Aorta (tissue), 5 donors: Measurements from ENCODE around the gene SPRED2. TPM values are rescaled to one million over a fixed set of nuclear protein-coding genes. Genes with fewer than 3 reads are reported as not detected.
"Not testable (repeated sequence)": the region's sequence is repeated elsewhere in the genome, so short reads cannot be mapped to it uniquely, and the experiment has no call there.

Experiments
- ATAC-seq: fragments of 200-7000 bp; cut with Tn5 transposase; one replicate; pipeline ENCODE4 v1.9.1; 2022; ENCODE audit warnings: moderate library complexity; ENCODE audit not compliant: low FRiP score
- DNase-seq, 2 donors: peaks; one replicate each; pipeline ENCODE4 v3.0.0-alpha.2; 2020
- H3K27ac ChIP-seq, 2 donors: one replicate each; pipeline ENCODE4 v1.5.1; 2013; ENCODE audit warnings: low read length in 2 of 2, mild to moderate bottlenecking in 2 of 2, moderate library complexity in 2 of 2, control low read depth in 1 of 2, inconsistent platforms in 1 of 2, low read depth in 1 of 2
- H3K27me3 ChIP-seq, 2 donors: one replicate each; pipeline ENCODE4 v1.6.1; 2013; ENCODE audit warnings: control low read depth in 1 of 2, low read length in 1 of 2, mild to moderate bottlenecking in 1 of 2, moderate library complexity in 1 of 2; ENCODE audit not compliant: insufficient read depth in 2 of 2, control insufficient read depth in 1 of 2
- H3K36me3 ChIP-seq, 2 donors: one replicate each; pipeline ENCODE4 v1.6.1; 2013; ENCODE audit warnings: control low read depth in 1 of 2, low read length in 1 of 2, mild to moderate bottlenecking in 1 of 2; ENCODE audit not compliant: insufficient read depth in 2 of 2, control insufficient read depth in 1 of 2
- H3K4me1 ChIP-seq, 2 donors: one replicate each; pipeline ENCODE4 v1.6.1; 2013; ENCODE audit warnings: low read length in 2 of 2, control low read depth in 1 of 2, mild to moderate bottlenecking in 1 of 2, moderate library complexity in 1 of 2; ENCODE audit not compliant: insufficient read depth in 2 of 2, control insufficient read depth in 1 of 2
- H3K4me3 ChIP-seq, 2 donors: one replicate each; pipeline ENCODE4 v1.5.1; 2013; ENCODE audit warnings: low read length in 2 of 2, control low read depth in 1 of 2, mild to moderate bottlenecking in 1 of 2
- H3K9me3 ChIP-seq: one replicate; pipeline ENCODE4 v1.6.1; 2013; ENCODE audit warnings: mild to moderate bottlenecking, low read length; ENCODE audit not compliant: control insufficient read depth
- WGBS, 2 donors: extraction: QIAGEN DNeasy Blood & Tissue Kit; methylation state at CpG; one replicate each; pipeline ENCODE4 v1.1.7; 2013; 5-methylcytosine and 5-hydroxymethylcytosine counted together
- intact Hi-C, 2 donors: fragments of 100-400 bp; cut with DNase I; formaldehyde crosslinking; loops; one replicate each; pipeline versions ENCODE4 v1.14.2 to v1.15.0; 2022
- polyA plus RNA-seq, 2 donors: library from polyadenylated mRNA; stranded (reverse); fragments of 200-250 nt; gene quantifications; one replicate each; pipeline ENCODE4 v1.2.3, GENCODE V29; 2013
- total RNA-seq, 2 donors: library from RNA; stranded (reverse); fragmentation: NEBNext Ultra II Directional; extraction: Animal tissue kit (Norgen Biotek cat#: 25700); gene quantifications; one replicate each; pipeline ENCODE4 v1.2.1, GENCODE V29; 2021
- donor health status: healthy with polysubstance abuse.
- donor health status: Bipolar disorder and iron deficiency.
- donor health status: DM: no; HTN: no; CAD: no.
- donor health status: DM: no; HTN: no; CAD: no.
- donor health status: DM: yes; HTN: yes; CAD: no.

The SPRED2 gene
- total and polyA plus RNA-seq, 4 donors, result 9.9 to 38.3 (median 28.1) TPM

- Histone ChIP-seq H3K4me1 (peaks cover 1% of the 10 kb centered on the region in 2 donors), H3K36me3 (no peaks in the 10 kb centered on the region), H3K9me3 (no peaks in the 10 kb centered on the region), H3K27ac (no peak overlapping the region), H3K4me3 (no peak overlapping the region), H3K27me3 (no peaks in the 10 kb centered on the region)
- ATAC-seq (no peak), DNase-seq (no peak)
- WGBS, 2 donors, result 84 to 86% methylated on average over 15 of the region's 15 CpGs
- intact Hi-C loops, result no loop called here
Observed at GRCh38 chr2:65344689-65345088, 87.7 kb downstream of the SPRED2 start.

- Histone ChIP-seq H3K4me3 (no peak overlapping the region), H3K9me3 (no peaks in the 10 kb centered on the region), H3K36me3 (no peaks in the 10 kb centered on the region), H3K4me1 (no peaks in the 10 kb centered on the region), H3K27me3 (no peaks in the 10 kb centered on the region), H3K27ac (no peak overlapping the region)
- ATAC-seq (no peak), DNase-seq (no peak)
- WGBS, 2 donors, result 93% methylated on average over 4 of the region's 4 CpGs
- intact Hi-C loops, result no loop called here
Observed at GRCh38 chr2:65344182-65344581, 88.2 kb downstream of the SPRED2 start.

- DNase-seq, result no peak
- Histone ChIP-seq H3K9me3 (no peaks in the 10 kb centered on the region), H3K4me3 (no peak overlapping the region), H3K36me3 (no peaks in the 10 kb centered on the region), H3K27ac (no peak overlapping the region), H3K27me3 (no peaks in the 10 kb centered on the region), H3K4me1 (no peaks in the 10 kb centered on the region)
- intact Hi-C loops, result no loop called here
- ATAC-seq, result no peak
Observed at GRCh38 chr2:65343386-65343785, 89.0 kb downstream of the SPRED2 start.

- intact Hi-C loops, result no loop called here
- Histone ChIP-seq H3K27ac (no peak overlapping the region), H3K9me3 (no peaks in the 10 kb centered on the region), H3K4me1 (no peaks in the 10 kb centered on the region), H3K27me3 (no peaks in the 10 kb centered on the region), H3K4me3 (no peak overlapping the region), H3K36me3 (no peaks in the 10 kb centered on the region)
- ATAC-seq, result no peak
- DNase-seq, result no peak
- WGBS, 2 donors, result 89 to 90% methylated on average over 9 of the region's 9 CpGs
Observed at GRCh38 chr2:65340898-65341681, 91.3 kb downstream of the SPRED2 start.

- Histone ChIP-seq H3K4me3 (no peak overlapping the region), H3K36me3 (peaks cover 0 to 1% of the 10 kb centered on the region in 2 donors), H3K27me3 (no peaks in the 10 kb centered on the region), H3K9me3 (no peaks in the 10 kb centered on the region), H3K27ac (no peak overlapping the region), H3K4me1 (no peaks in the 10 kb centered on the region)
- ATAC-seq (no peak), DNase-seq (no peak)
- intact Hi-C loops, result no loop called here
Observed at GRCh38 chr2:65339648-65340047, 92.8 kb downstream of the SPRED2 start.

- ATAC-seq, H3K27ac ChIP-seq, H3K36me3 ChIP-seq, H3K27me3 ChIP-seq, H3K4me3 ChIP-seq, intact Hi-C loops, DNase-seq, H3K9me3 ChIP-seq, H3K4me1 ChIP-seq: not testable (repeated sequence)
- WGBS, 2 donors, result 94 to 95% methylated on average over 9 to 38 of the region's 39 CpGs
Observed at GRCh38 chr2:65338830-65339495, 93.4 kb downstream of the SPRED2 start.

GRCh38 chr2:65337915-65338314, 94.5 kb downstream of the SPRED2 start:
- H3K4me1 ChIP-seq, H3K27ac ChIP-seq, H3K9me3 ChIP-seq, intact Hi-C loops, H3K4me3 ChIP-seq, DNase-seq, H3K27me3 ChIP-seq, ATAC-seq, H3K36me3 ChIP-seq: not testable (repeated sequence)
- WGBS, 2 donors, result 97 to 98% methylated on average over 4 to 6 of the region's 11 CpGs

- no peaks in the 10 kb centered on the region for H3K27me3 ChIP-seq
- WGBS, 2 donors, result 97 to 98% methylated on average over 4 of the region's 4 CpGs
- ATAC-seq (no peak), DNase-seq (no peak)
- H3K4me1 ChIP-seq, result no peaks in the 10 kb centered on the region
- peaks cover 3 to 6% of the 10 kb centered on the region in 2 donors for H3K36me3 ChIP-seq
- no peaks in the 10 kb centered on the region for H3K9me3 ChIP-seq
- no peak overlapping the region for H3K27ac ChIP-seq
- no peak overlapping the region for H3K4me3 ChIP-seq
- intact Hi-C loops, result no loop called here
Observed at GRCh38 chr2:65334714-65335113, 97.7 kb downstream of the SPRED2 start.
